Activated CD8-positive, alpha-beta memory T cell treated with anti-CD3 and anti-CD28 coated beads, Interleukin-2, amount 50 U/mL, for 1 hour (primary cell): Measurements from ENCODE around the gene MITF.
"Not testable (repeated sequence)": the region's sequence is repeated elsewhere in the genome, so short reads cannot be mapped to it uniquely, and the experiment has no call there.

Experiments
- DNase-seq: peaks from one replicate; pipeline ENCODE4 v3.0.0-alpha.2; 2020; ENCODE audit errors: extremely low read depth

MITF gene

DNA sequence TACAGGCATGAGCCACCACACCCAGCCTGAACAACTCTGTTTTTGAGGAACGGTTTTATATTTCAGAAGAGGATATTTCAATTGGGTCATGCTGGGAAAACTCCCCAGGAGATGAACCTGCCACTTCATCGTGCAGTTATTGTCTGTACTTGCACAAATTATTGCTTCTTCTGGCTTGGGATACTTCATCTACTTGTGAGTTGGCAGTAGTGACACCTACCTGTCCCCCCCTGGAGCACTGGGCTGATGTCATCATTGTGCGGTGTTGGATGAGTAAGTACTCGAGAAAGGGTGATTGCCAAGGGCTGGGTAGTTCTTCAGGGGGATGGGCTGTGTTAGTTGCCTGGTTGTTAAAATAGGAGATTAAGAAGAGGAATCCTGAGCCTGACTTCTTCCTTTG lies 175.1 kb downstream of the MITF start:
- no peak for DNase-seq

DNA sequence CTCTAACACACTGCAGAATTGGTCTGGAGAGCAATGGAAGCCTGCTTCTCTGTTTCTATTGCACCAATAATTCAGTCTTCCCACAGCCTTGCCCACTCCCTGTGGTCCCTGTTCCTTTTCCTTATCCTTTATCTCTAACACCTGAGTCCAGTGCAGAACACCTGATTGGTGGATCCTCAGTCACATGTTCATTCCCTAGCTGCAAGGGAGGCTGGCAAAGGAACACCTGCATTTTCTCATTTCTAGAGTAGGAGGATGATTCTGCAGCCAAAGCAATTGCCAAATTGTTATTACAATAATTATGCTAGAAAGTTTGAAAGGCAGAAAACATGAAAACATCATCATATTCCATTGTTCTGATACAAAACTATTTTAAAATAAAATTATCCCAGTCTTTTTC lies 176.5 kb downstream of the MITF start:
- DNase-seq, result no peak

DNA sequence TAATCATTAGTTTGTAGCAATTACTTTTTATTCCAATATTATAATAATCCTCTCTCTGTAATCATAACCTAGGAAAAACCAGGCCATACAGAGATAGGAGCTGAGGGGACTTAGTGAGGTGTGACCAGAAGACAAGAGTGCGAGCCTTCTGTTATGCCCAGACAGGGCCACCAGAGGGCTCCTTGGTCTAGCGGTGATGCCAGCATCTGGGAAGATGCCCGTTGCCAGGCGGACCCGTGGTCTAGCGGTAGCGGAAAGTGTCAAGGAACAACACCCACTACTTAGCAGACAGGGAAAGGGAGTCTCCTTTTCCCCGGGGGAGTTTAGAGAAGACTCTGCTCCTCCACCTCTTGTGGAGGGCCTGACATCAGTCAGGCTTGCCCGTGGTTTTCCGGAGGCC lies 180.7 kb downstream of the MITF start:
- not testable (repeated sequence) for DNase-seq

DNA sequence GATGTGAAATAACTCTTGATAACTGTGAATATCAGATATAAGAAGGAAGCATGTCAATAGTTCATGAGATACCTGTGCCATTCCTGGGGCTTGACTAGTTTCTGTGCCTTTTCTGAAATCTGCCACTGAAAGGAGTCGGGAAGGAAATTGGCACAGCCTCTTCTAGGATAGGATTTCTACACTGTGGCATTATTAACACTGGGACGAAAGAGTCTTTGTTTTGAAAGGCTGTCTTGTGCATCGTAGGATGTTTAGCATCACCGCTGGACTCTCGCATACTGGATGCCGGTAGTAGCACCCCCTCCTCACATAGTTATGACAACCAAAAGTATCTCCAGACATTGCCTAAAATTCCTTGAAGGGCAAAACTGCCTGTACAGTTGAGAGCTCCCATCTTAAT lies 182.4 kb downstream of the MITF start:
- DNase-seq, result no peak

DNA sequence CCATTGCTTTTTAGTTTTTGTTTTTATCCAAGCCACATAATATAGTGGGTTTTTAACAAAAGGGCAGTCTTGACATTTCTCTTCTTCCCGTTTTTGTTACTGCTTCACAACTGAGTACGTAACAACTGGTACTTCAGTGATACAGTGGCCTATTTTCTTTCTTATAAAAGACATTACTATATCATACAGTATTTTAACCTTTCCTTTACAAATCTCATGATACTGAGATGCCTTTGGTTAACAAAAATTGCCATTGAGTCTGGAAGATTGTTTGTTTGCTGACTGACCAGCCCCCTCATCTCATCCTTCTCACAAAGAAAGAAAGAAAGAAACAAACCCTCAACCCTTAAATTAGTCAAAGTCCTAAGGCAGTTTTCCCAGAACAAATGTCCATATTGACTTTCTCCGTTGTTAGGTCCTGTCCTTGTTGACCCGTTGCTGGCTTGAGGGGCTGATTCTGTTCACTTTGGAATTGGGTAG lies 183.3 kb downstream of the MITF start:
- no peak for DNase-seq

DNA sequence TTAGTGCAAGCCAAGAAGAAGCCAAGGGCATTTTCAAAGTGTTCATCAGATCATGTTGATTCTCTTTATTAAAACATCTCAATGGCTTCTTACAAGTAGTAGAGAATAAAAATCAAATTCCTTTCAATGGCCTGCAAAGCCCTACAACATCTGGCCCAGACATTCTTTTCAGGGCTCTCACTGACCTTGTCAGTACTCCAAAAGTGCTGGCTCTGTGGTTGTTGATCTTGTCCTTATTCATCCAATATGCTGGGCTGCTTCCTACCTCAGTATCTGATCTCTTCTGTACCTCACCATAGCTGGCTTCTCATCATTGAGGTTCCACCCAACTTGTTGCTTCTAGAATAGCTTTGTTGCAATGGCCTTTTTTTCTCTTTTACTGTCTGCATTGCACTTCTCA lies 186.2 kb downstream of the MITF start:
- DNase-seq, result no peak

DNA sequence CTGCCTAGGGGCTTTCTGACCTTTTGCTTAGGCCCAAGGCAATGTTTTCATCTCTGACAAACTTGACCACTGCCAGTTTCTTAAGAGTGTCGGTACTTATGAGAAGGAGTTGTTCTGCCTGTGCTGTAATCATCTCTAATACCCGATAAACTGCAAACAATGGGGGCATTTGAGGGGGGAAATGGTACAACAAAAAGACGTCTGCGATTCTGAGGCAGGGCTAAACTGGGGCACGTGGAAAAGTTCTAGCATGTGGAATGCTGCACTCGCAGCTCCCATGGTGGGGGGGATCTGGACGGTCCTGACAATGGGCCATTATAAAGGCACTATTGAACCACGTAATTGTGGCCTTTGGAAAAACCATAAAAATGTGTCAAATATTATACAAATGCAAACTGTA lies 187.1 kb downstream of the MITF start:
- no peak for DNase-seq

DNA sequence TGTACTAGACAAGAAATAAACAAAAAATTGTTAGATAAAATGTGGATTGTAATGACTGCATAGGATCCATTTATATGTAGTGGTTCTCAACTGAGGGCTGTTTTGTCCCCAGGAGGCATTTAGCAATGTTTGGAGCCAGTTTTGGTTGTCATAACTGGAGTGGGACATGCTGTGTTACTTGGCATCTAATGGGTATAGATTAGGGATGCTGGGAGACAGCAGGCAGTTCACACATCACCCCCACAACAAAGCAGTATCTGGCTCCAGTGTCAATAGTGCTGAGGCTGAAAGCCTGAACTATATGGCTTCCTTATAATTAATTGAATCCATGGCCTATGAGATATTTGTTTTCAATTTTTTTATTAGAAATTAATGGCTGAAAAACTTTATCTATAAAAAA lies 188.3 kb downstream of the MITF start:
- DNase-seq, result no peak

DNA sequence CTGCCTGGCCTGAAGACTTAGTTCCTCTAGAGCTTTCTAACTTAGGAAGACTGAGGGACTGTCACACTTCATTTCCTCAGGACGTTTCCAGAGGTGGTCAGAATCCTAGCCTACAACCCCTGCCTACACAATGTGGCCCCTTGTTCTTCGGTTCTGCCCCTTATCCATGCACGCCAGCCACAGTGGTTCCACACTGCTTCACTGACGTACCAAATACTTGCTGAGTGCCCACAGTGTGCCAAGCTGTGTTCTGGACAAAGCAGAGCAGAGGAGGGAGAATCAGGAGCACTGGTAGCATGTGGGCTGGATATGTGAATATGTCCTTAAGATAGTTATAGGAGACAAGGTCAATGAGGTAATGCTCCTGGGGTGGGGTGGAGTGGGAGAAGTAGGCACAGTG lies 189.8 kb downstream of the MITF start:
- DNase-seq, result no peak

DNA sequence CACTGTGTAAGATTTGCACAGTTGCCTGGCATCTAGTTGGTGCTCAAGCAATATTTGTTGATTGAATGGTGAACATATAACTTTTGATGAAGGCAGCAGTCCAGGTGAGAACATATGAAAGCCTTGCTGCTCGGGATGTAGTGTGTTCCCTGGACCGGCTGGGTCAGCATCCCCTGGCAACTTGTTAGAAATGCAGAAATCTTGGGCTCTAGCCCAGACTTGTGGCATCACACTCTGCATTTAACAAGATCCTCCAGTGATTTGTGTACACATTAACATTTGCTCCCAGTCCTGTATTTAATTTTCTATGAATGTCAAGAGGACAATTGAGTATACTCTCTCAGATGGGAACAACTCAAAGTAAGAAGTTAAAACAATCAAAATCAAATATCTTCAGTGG lies 191.3 kb downstream of the MITF start:
- no peak for DNase-seq

DNA sequence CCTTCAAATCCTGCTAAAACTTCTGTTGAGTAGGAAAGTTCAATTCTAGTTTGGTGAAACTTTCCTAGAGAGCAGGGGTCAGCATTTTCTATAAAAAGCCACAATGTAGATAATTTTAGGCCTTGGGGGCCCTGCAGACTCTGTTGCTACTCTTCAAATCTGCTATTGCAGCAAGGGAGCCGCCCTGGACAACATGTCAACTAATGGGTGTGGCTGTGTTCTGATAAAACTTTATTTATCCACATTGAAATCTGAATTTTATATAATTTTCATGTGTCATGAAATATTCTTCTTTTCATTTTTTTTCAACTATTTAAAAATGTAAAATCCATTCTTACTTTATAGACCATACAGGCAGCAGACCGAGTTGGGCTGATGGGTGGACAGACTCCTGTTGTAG lies 192.8 kb downstream of the MITF start:
- DNase-seq, result no peak

DNA sequence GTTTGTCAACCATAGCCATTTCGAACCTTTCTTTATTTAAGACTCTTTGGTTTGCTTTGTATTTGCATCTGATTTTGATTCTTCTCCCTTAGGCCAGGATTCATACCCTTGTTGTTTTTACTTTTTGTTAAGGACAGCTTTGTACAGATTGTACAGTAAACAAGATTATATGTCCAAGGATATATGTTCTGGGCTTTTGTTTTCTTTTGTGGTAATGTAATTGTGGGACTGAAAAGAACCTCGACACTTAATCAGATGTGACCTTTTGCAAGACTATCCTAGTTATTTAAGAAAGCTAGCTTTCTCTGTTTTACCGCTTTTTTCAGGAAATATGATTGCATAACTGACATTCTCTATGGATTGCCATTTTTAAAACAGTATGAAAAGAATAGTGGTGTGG lies 193.2 kb downstream of the MITF start:
- DNase-seq, result no peak

DNA sequence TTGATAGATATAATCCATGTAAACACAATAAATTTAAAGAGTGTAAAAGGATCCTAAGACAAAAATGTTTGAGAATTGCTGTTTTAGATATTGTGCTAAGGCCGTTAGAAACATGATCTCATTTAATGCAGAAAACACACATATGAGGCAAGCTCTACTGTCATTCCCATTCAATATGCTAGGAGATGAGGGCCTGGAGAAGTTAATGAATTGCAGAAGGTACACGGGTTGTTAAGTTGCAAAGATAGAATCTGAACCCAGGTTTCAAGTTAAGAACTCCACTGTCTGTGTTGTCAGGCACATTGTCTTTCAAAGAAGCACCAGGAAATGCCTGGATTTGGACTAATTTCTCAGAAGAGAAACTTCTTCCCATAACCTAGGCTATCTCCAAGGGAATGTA lies 195.1 kb downstream of the MITF start:
- no peak for DNase-seq

DNA sequence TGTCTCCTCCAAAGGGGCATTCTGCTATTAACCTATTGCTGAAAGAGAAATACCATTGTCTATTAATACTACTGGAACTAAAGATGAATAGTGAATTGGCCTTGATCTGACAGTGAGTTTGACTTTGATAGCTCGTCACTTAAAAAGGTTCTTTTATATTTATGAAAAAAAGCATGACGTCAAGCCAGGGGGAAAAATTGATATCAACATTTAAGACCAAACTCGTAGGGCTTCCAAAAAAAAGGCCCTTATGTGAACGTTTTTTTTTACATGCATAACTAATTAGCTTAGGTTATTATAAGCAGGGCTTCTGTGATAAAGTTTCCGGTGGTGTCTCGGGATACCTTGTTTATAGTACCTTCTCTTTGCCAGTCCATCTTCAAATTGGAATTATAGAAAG lies 197.0 kb downstream of the MITF start:
- no peak for DNase-seq

DNA sequence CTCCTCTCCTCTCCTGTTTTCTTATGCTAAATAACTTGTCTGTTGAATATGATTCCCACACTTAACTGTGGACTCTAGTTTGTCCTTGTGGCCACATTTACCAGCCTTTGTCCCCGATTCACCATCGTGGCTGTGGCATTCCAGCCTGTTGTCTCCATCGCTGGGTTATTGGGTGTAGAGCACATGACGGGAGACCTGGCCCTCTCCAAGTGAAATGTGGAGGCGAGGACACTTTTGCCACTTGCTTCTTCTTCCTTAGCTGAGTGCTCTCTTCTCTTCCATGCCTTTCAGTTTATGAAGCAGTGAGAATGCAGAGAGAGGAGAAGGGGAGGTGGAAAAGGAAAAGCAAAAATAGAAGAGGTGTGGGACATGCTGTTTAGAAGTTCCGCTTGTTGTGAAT lies 198.8 kb downstream of the MITF start:
- no peak for DNase-seq

DNA sequence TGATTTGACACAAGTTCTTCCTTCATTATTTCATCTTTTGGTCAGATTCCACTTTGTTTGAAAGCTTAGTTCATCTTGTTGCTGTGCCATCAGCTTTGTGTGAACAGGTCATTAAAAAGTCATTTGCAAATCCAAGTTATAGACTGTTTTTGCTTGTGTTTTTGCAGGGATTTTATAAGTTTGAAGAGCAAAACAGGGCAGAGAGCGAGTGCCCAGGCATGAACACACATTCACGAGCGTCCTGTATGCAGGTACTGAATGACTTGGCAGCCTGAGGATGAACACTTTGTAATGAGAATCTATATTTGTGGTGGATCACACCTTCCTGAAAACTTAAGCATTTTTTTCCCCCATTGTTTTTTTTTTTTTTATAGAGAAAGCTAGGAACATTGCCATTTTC lies 199.7 kb downstream of the MITF start:
- no peak for DNase-seq

DNA sequence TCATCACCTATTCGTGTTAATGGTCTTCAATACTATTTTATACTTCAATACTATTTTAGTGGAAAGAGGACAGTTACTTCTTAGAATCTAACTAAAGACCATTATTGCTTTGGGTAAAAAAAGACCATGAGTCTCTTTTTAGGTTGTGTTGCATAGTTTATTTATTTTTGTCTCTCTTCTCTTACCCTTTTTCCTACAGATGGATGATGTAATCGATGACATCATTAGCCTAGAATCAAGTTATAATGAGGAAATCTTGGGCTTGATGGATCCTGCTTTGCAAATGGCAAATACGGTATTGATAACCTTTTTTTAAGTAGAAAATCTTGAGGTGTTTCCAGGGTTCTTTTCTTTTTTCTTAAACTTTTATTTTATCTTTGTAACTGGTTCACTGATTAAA lies 201.8 kb downstream of the MITF start:
- no peak for DNase-seq

DNA sequence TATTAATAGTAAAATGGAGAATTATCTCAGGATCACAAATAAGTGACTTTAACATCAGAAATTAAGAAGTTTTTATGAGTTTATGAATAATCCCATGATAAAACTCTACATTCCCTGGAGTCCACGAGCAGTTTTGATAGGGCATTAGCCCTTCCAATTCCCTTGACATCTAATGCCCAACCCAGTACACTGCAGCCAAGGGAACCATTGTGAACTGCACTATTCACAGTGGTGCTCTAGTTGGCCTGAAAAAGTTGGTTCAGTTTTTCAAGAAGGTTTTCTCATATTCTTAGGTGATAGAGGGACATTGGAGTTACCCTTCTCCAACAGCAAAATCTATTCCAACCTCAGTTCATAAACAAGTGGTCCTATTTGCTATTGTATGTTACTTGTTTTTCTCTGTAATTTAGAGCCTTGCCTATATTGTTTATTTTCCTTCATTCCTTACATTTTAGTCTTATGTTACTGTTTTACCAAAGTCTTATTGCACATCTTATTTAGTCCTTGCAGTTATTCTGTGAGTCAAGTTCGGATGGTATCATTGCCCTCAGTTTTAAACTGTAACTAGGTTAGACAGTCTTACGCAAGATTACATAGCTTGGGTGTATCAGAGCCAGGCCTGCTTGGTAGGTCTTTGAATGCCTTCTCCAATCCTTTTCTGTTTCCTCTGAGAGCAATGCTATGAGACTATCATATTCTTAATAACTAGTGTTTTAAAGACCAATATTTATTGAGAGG lies 202.3 kb downstream of the MITF start:
- no peak for DNase-seq

DNA sequence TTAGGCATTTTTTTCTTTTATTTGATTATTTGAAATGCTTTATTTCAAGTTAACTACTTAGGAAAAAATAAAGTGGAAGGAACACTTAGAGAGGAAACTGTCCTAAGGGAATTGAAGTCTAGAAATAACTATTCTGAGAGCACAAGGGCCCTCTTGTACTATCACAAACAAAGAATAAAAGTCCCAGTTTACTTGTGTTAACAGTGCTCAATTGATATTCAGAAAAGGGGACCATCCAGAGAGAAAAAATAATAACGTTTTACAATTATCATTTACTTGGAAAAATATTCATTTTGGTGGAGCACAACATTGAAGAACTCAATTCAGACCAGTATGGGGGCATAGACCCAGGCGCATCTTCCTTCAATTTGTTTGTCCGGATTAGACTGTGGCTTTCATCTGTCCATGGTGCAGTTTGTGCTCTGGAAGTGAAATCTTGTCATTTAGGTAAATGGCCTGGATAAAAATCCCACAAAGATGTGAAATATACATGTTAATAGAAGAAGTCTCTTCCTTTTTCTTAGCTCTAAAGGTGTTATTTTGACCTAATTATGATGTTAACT lies 205.7 kb downstream of the MITF start:
- no peak for DNase-seq

DNA sequence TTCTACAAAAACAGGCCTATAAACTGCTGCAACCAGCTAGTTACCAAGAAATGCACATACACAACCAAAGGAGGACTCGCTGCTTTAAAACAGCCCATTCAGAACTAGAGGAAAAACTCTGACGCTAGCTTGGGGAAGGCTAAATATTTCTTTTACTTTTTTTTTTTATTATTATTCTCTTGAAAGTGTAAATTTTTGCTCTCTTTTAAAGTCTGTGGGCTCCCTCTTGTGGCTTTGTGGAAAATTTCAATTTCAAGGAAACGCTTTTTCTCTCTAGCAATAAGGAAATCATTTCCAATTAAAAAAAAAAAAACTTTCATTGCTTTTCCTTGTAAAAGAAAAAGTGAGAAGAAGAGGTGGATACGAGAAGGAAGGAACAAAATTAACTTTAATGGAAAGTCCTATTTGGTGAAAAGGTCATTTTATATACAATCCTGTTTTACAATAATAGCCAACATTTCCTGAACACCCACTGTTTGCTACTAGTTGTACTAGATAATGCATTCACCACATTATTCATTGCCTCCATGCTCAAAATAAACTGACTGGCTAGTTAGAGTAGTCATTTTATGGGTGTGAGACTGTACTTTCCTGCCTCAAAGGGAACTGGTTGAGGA lies 209.1 kb downstream of the MITF start:
- no peak for DNase-seq

DNA sequence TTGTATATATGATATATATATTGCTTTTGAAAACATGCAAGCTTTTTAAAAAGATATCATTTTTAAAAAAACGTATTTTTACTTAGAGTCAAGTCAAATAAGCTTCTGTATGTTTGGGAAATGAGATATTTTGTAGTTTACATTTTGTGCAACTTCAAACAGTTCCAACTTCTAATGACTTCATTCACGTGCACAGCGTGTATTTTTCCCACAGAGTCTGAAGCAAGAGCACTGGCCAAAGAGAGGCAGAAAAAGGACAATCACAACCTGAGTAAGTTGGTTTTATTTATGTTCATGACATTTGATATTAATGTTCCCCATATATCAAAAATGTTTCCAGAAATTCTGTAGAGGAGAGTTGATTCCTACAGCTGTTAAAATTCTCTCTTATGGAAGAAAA lies 212.4 kb downstream of the MITF start:
- DNase-seq, result no peak

DNA sequence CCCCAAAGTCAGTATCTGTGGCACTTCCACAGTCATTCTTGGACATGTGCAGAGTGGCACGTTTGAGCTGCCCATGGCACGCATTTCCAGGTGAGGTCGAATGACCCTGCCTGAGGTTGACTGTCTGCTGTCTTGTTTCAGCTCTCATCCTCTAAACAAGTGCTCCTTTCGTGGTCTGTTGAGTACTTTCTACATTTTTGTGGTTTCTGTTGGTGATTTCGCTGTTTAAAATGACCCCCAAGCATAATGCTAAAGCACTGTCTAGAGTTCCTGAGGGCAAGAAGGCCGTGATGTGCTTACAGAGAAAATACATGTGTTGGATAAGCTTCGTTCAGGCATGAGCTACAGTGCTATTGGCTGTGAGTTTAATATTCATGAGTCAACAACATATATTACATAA lies 220.3 kb downstream of the MITF start:
- DNase-seq, result no peak

DNA sequence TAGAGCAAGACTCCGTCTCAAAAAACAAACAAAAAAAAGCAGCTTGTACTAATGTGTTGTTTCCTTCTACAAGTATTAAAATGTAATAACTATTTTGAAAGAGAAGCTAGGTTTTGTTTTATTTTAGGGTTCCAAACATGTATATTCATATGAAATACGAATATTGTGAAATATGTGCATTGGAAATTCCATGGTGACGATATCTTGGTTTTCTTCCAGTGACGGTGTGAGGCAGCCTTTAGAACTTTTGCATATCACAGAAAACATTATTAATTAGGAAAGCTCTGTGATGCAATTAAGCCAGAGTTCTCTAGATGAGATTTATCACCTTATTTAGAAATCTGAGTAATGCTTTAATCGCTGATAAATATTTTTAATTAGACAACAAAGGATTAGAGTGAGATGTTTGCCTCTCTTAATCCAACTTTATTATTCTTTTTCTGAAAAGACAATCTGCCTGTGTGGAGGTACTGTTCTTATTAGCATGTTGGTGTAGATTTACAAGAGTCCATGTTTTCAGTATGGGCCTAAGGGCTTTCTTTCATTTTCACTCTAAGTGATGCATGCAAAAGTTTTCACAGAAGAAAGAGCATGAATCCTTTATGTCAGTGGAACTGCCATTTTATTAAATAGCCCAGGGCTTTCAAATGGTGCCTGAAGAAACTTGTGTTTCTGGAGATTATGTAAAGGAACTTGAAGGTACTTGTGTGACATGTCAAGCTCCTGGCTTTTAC lies 222.6 kb downstream of the MITF start:
- no peak for DNase-seq
